ELF-1 (cell line): ENCODE measurements around the gene AJAP1.

Experiments
- DNase-seq: peaks from one replicate; pipeline ENCODE4 v3.0.0-alpha.2; 2016; ENCODE audit warnings: low read depth, low spot score

The AJAP1 gene

DNA sequence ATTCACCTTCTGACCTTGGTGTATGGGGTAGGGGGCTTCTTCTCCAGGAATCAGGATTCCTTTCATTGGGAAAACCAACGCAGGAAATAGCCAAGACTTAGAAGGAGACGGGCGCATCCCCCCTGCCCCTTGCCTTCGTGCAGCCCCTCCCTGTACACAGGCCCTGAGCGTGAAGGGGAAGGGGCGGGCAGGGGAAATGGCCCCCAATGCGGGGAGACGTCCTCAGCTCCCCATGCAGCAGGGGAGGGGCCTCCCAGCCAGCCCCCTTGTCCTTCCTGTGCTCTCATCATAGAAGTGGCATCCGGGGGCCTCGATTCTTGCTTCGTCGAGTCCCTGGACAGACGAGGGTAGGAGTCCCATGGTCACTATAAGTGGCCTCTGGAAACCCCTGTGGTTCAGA is 116.9 kb downstream of the AJAP1 start:
- DNase-seq, result no peak

DNA sequence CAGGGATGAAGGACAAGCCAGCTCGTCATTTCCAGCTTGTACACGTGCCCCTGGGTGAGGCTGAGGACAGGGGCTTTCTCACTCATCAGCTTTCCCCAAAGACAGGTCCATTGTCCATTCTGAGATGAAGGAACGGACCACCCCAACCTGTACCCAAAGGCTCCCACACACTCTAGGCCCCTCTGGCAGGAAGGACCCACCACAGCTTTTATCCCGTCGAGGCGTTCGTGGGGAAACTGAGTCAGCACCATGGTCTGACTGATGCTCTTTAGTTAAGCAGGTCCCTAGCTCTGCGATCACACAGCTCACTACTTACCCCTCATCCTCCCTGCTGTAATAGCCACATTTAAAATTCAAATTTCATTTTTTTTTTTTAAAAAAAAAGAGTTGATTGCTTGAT is 117.3 kb downstream of the AJAP1 start:
- DNase-seq, result no peak

DNA sequence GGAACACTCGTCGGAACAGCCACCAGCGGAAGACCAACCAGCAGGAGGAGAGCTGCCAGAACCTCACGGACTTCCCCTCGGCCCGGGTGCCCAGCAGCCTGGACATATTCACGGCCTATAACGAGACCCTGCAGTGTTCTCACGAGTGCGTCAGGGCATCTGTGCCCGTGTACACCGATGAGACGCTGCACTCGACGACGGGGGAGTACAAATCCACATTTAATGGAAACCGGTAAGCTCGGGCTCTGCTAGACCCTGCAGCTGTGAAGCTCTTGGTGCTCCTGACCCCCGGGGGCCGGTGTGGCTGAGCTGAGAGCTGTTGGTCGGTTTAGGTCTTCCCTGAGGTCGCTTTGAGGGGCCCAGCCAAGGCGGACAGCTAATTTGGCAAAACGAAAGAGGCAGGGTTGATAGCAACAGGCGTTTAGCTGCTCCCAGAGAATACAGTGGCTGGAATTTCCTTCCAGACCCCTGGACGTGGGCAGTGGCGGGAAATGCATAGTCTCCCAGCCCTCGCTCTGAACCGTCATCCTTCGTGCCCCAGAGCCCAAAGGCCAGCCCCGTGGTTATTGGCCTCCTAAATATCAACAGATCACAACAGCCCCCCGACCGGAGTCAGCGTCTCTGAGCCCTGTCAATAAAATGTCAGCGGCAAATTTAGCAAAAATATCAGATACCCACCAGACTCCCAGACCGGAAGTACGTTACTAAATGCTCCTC is 118.0 kb downstream of the AJAP1 start:
- peak; percentile 17 for DNase-seq

DNA sequence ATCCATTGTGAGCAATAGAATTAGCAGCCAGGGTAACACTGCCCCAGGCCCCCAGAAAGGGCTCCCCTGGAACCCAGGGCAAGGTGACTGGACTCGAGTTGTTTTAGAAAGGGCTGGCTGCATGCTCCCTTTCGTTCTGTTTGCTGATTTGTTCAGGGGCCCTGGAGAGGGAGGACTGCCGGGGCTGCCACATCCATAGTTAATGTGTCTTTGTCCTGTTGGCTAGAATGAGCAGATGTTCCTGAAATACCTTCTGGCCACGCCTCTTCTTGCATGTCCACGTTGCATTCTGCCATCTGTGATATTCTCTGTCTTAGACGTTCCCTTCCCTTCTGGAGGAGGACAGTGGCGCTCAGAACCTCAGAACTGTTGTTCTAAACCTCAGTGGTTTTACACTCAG is 118.8 kb downstream of the AJAP1 start:
- no peak for DNase-seq

DNA sequence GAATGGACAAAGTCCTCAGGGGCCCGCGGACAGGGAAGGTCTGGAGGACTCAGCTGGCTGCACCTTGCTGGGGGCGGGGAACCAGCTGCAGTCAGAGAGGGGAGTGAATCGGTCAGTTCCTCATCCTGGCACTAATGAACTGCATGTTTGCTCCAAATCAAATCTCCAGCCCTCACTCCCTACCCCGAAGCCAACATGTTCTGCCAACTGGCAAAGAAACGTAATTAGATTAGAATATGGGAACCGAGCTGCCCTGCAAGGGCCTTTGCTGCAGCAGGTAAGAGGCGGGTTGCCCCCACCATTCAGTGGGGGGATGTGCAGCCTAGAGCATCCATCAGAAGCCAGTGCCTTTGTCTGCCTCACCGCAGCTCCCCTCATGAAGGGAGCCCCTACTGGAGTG is 121.1 kb downstream of the AJAP1 start:
- DNase-seq, result no peak

DNA sequence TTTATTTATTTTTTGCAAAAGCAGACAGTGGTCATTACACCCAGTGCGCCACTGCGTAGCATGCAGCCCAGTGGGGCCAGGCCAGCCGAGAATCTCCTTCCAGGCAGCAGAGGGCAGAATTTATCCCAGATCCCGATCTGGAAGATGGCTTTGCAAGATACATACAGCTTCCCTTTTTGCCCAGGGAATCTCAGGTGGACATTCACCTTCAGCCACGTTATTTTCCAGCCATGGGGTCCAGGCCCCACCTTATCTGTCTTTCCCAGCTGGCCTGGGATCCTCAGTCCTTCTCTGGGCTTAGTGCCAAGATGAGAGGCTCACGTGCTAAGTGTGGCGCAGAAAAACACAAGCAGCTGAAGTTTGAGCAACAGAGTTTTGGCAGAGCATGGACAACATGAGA is 123.6 kb downstream of the AJAP1 start:
- DNase-seq, result peak; percentile 26

DNA sequence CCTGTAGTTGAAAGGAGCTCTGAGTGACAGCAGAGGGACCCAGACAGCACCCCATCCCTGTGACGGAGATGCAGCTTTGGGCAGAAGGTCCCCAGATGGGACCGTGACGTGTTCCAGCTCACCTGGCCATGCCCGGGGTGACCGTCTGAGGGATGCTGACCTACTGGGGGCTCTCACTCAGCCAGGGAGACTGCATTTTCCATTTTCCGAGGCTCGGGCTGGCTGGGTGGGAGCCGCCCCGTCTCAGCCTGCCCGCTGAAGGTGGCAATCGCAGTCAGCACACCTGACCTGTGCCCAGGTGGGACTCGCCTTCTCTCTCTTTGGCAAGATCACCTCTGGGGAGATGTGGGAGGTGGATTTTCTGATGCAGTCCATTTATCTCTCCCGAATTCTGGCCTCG is 127.2 kb downstream of the AJAP1 start:
- DNase-seq, result no peak

DNA sequence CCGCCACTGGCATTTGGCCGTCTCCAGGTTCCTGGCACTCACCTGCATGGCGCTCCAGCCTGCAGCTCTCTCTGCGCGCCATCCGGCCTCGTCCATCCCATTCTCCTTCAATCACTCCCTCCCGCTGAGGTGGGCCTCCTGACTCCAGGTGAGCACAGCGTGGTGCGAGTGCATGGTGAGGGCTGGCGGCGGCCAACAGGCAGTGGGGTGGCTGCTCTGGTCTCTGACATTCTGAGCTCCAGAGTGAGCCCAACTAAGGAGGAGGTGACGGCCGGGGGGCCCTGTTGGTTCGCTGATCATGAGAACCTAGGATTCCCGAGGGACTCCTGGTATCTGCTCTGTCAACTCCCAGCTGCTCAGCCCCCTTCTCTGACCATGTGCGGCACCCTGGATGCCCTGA is 130.4 kb downstream of the AJAP1 start:
- DNase-seq, result no peak

DNA sequence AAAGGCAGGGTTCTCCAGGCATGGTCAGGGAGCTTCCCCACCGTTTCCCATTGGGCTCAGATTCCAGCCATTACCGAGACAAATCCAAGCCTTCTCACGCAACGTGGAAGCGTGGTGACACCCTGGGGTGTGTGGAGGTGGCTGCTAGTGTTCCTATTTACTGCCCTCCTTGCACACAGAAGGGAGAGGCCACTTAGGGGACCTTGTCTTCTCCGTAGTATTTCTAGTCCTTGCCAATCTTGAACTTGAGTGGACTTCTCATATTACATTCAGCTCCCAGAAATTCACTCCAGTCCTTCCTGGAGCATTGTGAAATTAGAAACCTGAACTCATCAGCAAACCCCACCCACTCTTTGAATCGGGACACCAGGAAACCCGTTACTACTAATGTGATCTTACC is 131.6 kb downstream of the AJAP1 start:
- no peak for DNase-seq

DNA sequence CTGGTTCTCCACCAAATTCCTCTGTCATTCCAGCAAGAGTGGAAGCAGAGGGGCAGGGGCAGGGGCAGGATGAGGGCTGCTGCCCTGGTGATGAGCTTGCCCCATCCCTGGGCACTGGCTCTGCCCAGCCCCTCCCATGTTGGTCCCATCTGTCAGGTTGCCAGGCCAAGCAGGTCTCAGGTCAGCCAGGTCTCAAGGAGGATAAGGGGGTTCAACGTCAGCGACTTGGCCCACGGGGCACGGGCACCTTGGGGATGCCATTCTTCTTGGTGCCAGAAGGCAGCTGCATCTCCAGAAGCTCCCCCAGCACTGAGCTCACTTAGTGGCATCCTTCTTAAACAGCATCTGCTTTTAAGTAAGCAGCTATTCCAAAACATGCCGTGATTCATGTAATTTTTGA is 133.1 kb downstream of the AJAP1 start:
- no peak for DNase-seq

DNA sequence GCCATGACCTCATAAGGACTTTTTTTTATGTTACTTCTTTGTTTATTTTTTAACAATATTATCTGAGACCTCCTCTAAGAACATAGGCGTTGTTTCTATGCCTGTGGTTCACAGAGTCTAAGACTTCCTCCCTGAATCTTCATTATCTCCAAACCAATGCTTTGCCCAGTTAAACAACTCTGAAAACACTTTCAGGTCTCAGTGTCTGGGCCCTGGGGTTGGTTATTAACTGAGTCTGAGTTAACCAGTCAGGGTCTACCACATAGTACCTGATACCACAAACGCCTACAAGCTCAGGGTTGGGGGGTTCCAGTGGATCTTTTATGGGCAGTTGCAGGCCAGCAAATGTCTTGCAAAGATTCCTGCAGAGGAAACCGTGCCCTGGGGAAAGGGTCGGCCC is 138.2 kb downstream of the AJAP1 start:
- no peak for DNase-seq

DNA sequence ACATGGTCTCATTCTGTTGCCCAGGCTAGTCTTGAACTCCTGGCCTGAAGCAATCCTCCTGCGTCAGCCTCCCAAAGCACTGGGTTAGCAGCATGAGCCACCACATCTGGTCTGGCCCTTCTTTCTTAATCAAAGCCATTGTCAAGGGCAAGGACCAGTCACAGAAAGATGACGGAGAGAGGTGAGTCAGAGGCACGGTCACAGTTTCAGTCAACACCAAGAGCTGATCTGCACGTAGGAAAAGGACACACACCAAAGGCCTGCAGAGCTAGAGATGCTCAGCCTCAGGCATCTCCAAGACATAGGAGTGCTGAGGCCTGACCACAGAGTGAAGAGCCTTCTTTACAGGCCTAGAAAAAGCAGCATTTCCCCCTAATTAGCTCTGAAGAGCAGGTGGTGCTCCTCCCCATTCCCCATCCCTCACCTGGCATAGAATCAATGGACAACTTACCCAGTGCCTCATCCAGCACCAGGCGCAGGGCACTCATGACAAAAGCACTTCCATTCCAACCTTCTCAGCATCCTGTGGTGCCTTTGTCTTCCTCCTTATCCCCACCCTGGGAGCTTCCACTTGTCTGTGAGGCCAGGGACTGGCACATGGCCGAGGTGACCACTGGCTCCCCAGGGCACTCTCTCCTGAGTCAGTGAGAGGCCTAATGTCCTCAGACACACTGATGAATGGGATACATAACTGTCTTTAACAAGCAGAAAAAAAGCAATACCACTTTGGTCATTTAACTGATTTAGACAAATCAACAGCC is 139.8 kb downstream of the AJAP1 start:
- DNase-seq, result no peak

DNA sequence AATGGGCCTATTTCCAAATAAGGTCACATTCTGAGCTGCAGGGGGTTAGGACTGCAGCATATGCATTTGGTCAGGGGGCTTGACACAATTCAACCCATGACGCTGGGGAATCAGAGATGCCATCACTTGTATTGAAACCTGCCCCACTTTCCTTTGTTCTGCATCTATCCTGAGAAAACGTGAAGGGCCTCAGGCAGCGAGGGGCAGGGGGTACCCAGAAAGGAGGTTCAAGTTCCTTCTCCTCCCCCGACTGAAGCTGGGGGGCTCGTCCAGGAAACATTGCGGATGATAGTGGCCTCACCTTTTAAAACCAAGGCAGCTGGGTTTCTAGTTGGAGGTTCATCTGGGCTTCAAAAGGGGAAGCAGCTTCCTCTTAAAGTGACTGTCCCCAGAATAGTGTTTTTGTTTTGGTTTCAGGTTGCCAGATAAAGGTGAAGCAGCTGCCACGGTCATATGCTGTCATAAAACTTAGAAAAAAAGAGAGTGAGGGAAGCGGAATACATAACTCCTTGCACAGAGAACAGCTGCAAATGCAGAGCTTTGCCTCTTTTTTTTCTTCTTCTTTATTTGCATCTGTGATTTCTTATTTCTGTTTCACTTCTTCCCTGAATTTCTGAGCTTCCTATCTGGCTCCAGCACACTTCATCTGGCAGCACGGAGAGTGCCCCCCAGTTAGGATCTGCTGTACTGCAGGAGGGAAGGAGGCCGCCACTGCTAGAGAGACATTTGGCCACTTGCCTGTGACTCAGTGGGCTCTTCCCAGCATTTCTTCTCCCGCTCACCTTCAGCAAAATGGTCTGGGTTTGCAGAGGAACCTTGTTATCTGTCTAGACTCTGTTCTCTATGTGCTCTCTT is 142.0 kb downstream of the AJAP1 start:
- no peak for DNase-seq

DNA sequence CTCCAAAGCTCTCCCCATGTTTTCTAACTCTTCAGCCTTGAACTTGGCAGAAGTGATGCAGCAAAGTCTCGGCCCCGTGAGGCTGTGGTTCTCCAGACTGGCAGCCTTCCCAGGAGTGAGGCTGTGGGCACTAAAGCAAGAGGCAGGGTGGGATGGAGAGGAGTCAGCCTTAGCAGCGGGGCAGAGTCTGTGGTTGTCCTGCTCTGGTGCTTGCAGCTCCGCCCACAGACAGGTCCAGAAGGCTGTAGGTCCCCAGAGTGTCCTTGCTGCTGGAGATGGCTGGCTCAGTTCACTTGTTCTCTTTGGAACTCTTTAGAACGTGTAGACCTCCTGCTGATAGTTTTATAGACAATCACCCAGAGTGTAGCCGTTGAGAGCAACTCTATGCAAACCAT is 142.6 kb downstream of the AJAP1 start:
- no peak for DNase-seq

DNA sequence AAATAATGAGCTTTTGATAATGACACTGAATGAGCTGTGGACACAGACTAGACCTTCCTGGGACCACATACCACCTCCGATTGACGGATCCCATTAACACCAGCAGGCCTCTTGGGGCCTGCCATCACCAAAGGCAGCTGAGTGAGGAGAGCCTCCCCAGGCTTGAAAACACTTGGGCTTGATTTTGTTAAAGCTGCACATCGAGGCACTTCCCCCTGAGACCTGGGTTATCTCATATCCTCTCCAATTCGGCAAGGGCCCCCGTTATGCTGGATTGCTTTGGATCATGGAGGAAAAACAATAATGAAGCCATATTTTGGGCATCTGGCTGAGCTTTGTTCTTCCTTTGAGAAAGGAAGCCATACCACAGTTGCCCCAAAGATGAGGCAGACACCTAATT is 143.0 kb downstream of the AJAP1 start:
- DNase-seq, result no peak

DNA sequence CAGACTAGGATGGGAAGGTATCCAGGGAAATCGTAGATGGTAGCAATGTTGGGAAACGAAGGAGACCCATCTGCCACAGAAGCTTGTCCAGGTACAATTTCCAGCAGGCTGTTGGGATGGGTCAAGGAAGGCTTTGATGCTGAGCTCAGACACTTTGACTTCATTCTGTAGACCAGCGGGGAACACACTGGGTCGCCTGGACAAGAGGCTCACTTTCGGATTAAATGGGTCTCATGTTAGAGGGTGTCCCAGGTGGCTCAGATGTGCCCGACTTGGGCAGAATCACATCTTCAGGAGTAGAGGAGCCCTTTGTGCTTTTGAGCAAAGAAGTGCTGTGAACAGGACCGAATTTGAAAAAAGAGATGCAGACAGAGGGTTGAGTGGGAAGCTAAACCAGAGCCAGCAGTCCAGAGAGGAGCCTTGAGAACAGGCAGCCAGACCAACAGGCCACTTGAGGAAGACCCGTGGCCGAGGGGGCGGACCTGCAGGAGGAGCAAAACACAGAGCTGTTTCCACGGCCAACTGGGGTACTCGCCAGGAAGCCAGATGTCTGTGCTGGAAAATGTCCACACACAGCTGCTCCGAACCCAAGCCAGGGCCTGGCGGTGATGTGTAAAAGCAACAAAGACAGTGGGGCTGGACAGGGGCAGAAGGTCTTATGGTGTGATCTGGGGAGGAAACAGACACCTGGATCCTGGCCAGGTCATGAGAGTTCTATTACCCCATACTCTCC is 146.9 kb downstream of the AJAP1 start:
- no peak for DNase-seq

DNA sequence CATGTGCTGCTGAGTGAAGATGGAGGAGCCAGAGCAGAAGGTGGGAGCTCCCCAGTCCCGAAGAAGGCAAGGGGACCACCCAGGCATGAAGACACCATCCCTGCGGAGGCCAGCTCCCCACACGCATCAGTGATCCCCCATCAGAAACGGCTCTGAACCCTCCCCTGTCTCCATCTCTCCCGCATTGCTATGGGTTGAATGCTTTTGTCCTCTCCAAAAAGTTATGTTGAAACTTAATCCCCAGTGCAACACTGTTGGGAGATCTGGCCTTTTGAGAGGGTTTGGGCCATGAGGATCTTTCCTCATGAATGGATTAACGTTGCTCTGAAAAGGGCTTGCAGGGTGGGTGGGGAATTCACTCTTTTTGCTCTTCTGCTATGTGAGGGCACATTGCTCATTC is 147.6 kb downstream of the AJAP1 start:
- DNase-seq, result no peak

DNA sequence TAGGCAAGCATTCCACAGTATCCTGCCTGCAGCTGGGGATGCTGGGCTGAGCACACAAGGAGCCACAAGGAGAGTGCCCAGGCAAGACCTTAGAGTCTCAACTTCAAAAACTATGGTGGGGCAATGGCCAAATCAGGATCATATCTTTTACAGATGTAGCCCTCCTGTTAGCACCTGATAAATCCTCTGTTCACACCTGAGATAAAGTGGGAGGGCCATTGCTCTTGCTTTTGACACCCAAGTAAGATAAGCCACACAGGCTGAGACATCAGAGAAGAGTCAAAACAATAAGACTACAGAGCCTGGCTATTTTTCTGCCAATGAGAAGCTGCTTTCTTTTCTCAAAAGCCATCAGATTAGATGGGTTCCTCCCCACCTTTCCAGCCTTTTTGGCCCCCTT is 148.9 kb downstream of the AJAP1 start:
- DNase-seq, result no peak

DNA sequence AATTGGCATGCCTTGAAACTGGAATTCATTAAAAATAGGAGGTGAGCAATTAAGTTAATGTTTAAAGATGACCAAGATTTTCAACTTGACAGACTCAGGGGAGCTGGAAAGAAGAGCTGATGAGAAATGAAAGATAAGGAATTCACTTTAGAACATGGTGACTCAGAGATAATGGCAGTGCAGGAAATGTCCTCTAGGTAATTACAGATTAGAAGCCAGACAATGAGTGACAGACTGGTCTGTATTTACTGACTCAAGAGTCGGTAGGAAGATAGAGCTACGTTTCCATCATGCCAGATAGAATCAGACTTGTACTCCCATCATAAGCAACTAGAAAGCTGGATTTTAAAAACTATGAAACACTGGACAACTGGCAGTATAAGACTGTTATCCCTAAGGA is 151.6 kb downstream of the AJAP1 start:
- no peak for DNase-seq

DNA sequence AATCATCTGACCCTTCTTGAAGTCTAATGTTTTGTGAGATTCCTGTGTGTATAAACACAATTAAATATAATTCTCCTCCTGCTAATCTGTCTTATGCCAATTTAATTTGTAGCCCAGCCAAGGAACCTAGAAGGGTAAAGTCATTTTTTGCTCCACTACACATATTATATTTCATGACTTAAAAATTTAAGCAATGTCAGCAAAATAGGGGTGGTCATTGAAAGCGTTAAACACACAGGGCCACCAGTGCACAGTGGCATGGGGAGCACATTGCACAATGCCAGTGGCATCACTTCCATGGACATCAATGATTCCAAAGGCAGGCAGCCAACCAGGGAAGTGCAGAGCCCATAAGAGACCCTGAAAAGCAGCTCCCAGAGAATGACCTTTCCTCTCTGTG is 166.1 kb downstream of the AJAP1 start:
- DNase-seq, result no peak

DNA sequence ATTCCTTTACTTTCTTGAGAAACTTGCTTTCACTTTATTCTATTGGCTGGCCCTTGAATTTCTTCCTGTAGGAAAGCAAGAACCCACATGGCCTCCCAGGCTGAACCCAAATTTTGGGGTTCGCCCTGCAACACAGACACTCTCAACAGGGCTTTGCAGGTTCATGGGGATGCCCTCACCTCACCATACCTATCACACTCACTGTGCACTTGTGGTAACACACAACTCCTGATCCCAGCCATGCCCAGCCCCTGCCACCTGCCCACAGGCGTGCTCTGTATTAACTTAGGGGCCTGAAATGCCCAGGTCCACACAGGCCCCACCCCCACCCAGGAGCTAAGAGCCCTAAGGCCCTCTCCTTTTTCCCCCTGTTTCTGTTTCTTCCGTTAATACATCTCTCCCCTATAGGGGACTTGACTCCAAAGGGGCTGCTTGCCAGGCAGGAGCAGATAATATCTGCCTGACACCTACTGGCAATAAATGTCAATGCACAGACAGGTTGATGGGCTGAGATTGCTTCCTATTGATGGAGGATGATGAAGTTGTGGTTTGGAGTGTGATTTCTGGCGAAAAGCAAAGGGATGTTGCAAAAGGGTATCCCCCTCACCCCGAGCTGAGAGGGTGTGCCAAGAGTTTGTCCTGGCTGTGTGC is 171.5 kb downstream of the AJAP1 start:
- DNase-seq, result peak; percentile 31
